Measurements from ENCODE around the gene NEK11. TPM values are rescaled to one million over a fixed set of nuclear protein-coding genes. Genes with fewer than 3 reads are reported as not detected.

NEK11 gene
- total RNA-seq, 2 experiments from 2014 or later, result 1.2 to 1.6 TPM

DNA sequence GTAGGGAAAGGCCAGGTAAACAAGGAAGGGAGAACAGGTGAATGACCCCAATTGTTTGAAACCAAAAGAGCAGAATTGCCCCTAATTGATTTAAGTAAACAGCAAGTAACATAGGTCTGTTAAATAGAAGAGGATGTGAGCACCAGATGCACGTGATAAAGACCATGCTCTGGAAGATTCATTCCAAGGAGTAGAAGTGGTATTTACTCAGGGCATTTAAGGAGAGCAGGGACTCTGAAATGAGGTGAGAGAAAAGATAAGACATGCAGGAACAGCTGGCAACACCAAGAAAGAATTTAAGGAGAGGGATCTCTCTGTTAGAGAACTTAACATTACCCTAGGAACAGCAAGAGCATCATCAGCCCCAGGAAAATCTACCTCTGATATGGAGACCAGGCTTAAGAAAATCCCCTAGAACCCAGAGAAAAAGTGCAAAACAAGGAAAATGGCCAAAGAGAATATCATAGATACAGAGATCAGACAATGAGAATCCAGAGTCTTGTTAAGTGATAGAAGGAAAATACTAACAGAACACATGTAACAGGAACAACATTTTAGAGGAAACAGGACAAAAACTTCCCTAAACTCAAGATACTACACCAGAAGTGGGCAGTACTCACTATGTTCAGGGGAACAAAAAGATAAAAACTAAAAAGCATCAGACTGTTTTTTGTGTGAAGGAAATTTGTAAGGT lies 361.3 kb downstream of the NEK11 start:
- H3K4me3 Mint-ChIP-seq, result no peak overlapping the region
- H3K27me3 Mint-ChIP-seq, result no peaks in the 10 kb centered on the region
- no peak for ATAC-seq
- intact Hi-C loops (cut with micrococcal nuclease), result no loop called here
- no peak for TF ChIP-seq CTCF (IDR thresholded peaks at IDR 0.05)
- H3K4me1 Mint-ChIP-seq (ENCODE audit: low read depth), result peaks cover 13% of the 10 kb centered on the region
- peaks cover 6% of the 10 kb centered on the region for H3K36me3 Mint-ChIP-seq (ENCODE audit: low read depth)
- ChIA-PET POLR2A (no interaction called here), CTCF (no interaction called here)
- DNase-seq, result no peak
- H3K27ac Mint-ChIP-seq, result no peak overlapping the region
- no peaks in the 10 kb centered on the region for H3K9me3 Mint-ChIP-seq

- H3K9me3 Mint-ChIP-seq, result no peaks in the 10 kb centered on the region
- peaks cover 6% of the 10 kb centered on the region for H3K36me3 Mint-ChIP-seq (ENCODE audit: low read depth)
- H3K4me3 Mint-ChIP-seq, result no peak overlapping the region
- DNase-seq (no peak), ATAC-seq (no peak)
- CTCF ChIA-PET, result no interaction called here
- intact Hi-C loops (cut with micrococcal nuclease), result no loop called here
- peaks cover 13% of the 10 kb centered on the region for H3K4me1 Mint-ChIP-seq (ENCODE audit: low read depth)
- TF ChIP-seq CTCF (IDR thresholded peaks at IDR 0.05), result no peak
- POLR2A ChIA-PET, result no interaction called here
- H3K27ac Mint-ChIP-seq, result no peak overlapping the region
- H3K27me3 Mint-ChIP-seq, result no peaks in the 10 kb centered on the region
Measured at GRCh38 chr3:131388490-131388799, 361.8 kb downstream of the NEK11 start.

DNA sequence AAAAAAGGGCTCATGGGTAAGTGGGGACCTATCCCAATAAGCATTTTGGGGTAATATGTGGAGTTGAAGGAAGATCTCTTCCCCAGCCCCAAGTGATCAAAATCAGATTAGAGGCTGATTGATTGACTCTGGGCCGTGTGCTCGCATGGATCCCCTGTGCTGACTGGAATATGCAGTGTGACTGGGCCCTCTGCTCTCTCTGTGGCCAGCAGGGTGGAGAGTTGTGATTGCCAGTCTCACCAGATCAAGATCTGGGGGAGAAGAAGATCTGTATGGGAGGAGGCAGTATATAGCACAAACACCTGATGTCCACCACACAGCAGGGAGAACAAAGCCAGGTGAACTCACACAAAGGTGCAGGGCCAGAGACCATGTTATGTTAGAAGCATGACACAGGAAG lies 363.7 kb downstream of the NEK11 start:
- H3K4me1 Mint-ChIP-seq (ENCODE audit: low read depth), result peaks cover 13% of the 10 kb centered on the region
- DNase-seq, result no peak
- intact Hi-C loops (cut with micrococcal nuclease), result no loop called here
- no peak for TF ChIP-seq CTCF (IDR thresholded peaks at IDR 0.05)
- H3K27ac Mint-ChIP-seq, result no peak overlapping the region
- H3K9me3 Mint-ChIP-seq, result no peaks in the 10 kb centered on the region
- H3K4me3 Mint-ChIP-seq, result no peak overlapping the region
- no peaks in the 10 kb centered on the region for H3K27me3 Mint-ChIP-seq
- no peak for ATAC-seq
- ChIA-PET CTCF (no interaction called here), POLR2A (no interaction called here)
- peaks cover 1% of the 10 kb centered on the region for H3K36me3 Mint-ChIP-seq (ENCODE audit: low read depth)

DNA sequence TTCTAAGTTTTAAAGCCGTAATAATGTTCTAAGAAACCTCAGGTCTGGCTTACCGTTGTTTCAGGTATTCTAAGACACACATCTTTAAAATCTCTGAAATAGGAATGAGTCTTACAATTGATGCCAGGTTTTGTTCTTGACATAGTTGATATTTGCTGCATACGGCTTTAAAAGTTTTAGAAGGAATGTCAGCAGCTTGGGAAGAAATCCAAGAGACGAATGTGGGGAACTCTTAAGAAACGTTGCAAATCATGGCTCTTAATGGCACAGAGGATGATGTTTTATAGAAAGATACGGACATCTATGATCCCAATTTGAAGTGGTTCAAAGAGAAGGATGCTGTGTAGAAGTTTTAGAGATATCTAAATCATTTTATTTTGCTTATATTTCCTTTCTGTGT lies 366.4 kb downstream of the NEK11 start:
- no peaks in the 10 kb centered on the region for H3K9me3 Mint-ChIP-seq
- H3K36me3 Mint-ChIP-seq (ENCODE audit: low read depth), result no peaks in the 10 kb centered on the region
- DNase-seq (no peak), ATAC-seq (no peak)
- no peak overlapping the region for H3K4me3 Mint-ChIP-seq
- TF ChIP-seq CTCF (IDR thresholded peaks at IDR 0.05), result no peak
- POLR2A ChIA-PET, result no interaction called here
- H3K27ac Mint-ChIP-seq, result no peak overlapping the region
- peaks cover 4% of the 10 kb centered on the region for H3K27me3 Mint-ChIP-seq
- CTCF ChIA-PET, result no interaction called here
- no peaks in the 10 kb centered on the region for H3K4me1 Mint-ChIP-seq (ENCODE audit: low read depth)
- intact Hi-C loops (cut with micrococcal nuclease), result no loop called here

GRCh38 chr3:131393868-131394267 lies 367.2 kb downstream of the NEK11 start:
- Mint-ChIP-seq H3K4me3 (no peak overlapping the region), H3K27me3 (peaks cover 4% of the 10 kb centered on the region), H3K36me3 (ENCODE audit: low read depth) (no peaks in the 10 kb centered on the region), H3K4me1 (ENCODE audit: low read depth) (no peaks in the 10 kb centered on the region), H3K27ac (no peak overlapping the region), H3K9me3 (no peaks in the 10 kb centered on the region)
- CTCF ChIA-PET, result no interaction called here
- intact Hi-C loops (cut with micrococcal nuclease), result no loop called here
- DNase-seq (no peak), ATAC-seq (no peak)
- no peak for TF ChIP-seq CTCF (IDR thresholded peaks at IDR 0.05)
- POLR2A ChIA-PET, result no interaction called here

Measured in activated CD8-positive, alpha-beta T cell treated with anti-CD3 and anti-CD28 coated beads for 36 hours (primary cell).